AG09309 (cell line): ENCODE measurements around the gene EPHA7.

Experiments
- DNase-seq: peaks from one replicate; pipeline ENCODE4 v3.0.0-alpha.2; 2010; ENCODE audit warnings: low read depth
- H3K4me3 ChIP-seq: 2 replicates; pipeline ENCODE4 v1.5.1; 2011; ENCODE audit warnings: mild to moderate bottlenecking, low read depth, low read length, moderate library complexity; ENCODE audit not compliant: control insufficient read depth
- TF ChIP-seq, protein P1 (sequence below): IDR thresholded peaks from 2 replicates; pipeline ENCODE4 v1.5.1; 2011; ENCODE audit warnings: mild to moderate bottlenecking, low read depth, low read length, inconsistent platforms; ENCODE audit not compliant: insufficient read depth, control insufficient read depth; ENCODE audit errors: missing control alignments

EPHA7 gene

DNA sequence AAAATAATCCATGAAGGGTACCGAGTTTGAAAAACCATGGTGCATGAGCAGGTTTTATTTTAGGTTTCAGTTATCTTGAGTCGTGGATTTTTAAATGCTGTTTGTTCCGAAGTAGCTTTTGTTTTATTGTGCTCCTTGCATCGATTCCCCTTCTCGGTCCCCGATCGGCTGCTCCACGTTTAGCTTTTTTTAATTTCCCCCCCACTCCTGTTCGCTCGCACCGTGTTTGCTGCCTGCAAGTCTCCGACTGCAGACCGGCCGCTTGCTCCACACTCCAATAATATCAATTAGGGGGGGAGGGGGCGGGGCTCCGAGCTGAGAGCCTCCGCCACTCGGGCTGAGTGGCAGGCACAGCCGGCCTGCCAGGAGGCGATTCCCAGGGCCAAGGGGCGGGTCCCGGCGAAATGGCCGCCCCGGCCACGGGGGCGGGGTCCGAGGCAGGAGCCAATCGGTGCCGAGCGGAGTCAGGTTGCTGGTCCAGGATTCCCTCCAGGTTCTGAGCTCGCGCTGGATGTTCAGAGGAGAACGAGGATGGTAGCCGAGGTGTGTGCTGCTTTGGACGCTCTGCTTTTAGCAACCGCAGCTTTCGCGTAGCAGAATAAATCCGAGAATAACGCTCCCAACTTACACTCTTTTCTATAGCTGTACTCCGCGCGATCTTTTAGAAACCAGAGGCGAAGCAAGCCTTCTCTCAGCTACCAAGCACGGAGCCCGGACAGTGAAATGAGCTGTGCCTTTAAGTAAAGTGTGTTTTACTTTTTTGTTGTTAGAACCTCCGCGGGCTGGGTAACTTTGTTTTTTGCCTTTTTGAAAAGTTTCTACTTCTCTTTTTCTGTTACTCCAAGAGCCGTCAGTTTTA is at the start of gene EPHA7:
Gene EPHA7 (minus strand): TSS at position 256 of the 859 bp plus-strand sequence. CDS start 218 bp downstream, at position 38.
- H3K4me3 ChIP-seq, result peak within 1 kb of the TSS; percentile 37
- peak; percentile 27 for DNase-seq

DNA sequence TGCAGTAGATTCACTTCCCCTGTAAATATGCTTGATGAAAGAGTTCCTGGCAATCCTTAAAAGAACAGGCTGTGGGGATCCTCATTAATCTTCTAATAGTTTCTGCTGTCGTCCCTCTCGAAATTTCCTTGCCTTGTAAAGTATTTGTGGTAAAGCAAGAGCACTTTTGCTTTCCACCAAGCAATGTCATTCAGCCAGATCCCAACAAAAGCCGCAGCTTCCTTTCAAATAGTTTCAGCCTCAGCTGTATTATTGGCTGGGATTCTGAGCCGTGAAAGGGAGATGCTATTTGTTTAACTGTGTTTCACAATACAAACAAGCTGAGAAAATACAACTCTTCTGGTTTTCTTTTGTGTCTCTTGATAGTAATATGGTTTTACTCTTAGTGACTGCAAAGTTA is 48.9 kb upstream of the EPHA7 start:
- no peak overlapping the region for H3K4me3 ChIP-seq
- TF ChIP-seq, protein P1, sequence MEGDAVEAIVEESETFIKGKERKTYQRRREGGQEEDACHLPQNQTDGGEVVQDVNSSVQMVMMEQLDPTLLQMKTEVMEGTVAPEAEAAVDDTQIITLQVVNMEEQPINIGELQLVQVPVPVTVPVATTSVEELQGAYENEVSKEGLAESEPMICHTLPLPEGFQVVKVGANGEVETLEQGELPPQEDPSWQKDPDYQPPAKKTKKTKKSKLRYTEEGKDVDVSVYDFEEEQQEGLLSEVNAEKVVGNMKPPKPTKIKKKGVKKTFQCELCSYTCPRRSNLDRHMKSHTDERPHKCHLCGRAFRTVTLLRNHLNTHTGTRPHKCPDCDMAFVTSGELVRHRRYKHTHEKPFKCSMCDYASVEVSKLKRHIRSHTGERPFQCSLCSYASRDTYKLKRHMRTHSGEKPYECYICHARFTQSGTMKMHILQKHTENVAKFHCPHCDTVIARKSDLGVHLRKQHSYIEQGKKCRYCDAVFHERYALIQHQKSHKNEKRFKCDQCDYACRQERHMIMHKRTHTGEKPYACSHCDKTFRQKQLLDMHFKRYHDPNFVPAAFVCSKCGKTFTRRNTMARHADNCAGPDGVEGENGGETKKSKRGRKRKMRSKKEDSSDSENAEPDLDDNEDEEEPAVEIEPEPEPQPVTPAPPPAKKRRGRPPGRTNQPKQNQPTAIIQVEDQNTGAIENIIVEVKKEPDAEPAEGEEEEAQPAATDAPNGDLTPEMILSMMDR, result no peak
- DNase-seq, result no peak

More for the DNA sequence above, at the start of gene EPHA7:
- TF ChIP-seq, protein P1, result no peak

DNA sequence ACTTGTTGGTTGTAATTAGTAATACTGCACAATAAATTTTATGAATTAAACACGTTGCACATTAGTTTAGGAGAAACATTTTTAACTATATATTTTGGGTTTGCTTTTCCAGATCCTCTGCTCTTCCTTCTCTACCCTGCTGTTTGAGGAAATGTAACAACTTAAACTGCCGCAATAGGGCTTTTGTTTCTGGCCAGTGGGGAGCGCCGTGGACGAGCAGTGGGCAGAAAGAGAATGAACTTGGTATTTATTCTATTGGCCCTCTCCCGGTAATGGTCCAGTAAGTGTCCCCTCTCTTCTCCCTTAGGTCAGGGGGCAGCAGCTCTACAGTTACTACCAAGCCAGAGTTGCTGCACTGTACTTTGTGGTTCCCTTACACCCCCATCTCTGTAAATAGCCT is 35.2 kb upstream of the EPHA7 start:
- TF ChIP-seq, protein P1, result no peak
- no peak for DNase-seq
- H3K4me3 ChIP-seq, result no peak overlapping the region

DNA sequence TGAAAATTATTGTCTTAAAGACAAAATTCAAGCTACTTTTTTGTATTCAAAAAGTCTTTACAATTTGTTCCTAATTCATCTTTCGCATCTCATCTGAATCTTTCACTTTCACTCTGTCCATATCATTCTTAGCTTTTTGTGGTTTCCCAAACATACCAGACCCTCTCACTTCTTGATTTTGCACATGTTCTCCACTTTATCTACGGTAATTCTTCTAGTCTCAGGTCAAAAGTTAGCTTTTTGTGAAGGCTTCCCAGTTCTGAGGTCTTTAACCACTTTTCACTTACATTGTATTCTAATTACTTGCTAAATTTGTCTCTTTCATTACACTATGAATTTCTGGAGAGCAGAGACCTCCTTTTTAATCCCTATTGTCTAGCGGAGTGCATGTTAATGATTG is 34.6 kb upstream of the EPHA7 start:
- DNase-seq, result no peak
- TF ChIP-seq, protein P1, result no peak
- H3K4me3 ChIP-seq, result no peak overlapping the region

DNA sequence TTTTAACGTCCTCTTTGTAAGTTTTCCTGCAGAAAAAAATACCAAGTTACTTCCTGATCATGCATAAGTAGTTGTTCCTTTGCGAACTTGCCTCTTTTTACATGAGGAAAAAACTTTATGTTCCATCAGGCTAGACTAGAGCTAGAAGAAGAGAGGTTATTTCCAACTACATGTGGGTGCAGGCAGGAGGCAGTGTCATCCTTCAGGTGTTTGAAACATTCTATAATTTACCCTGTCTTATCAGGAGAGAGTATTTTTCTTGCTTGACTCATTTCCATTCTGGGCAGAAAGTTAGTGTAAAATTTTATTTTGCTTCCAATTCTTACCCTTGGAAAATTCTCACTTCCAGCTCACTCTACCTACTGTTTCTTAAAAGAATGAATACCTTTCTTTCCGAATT is 28.5 kb upstream of the EPHA7 start:
- H3K4me3 ChIP-seq, result no peak overlapping the region
- TF ChIP-seq, protein P1, result no peak
- DNase-seq, result no peak

DNA sequence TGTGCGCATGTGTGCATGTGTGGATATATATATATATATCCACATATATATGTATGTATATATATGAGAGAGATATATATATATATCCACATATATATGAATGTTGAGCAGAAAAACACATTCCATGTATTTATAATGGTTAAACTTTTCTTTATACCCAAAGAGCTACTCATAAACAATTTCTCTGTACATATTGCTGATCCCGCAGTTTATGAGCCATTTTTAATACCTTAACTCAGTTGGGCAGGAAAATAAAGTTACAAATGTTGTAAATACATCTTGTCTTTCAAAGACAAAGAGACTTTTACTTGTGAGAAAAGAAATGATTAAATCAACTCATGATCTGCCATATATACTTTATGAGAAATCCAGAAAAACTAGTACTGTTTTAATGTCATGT is 18.1 kb upstream of the EPHA7 start:
- no peak overlapping the region for H3K4me3 ChIP-seq
- DNase-seq, result no peak
- TF ChIP-seq, protein P1, result no peak
